Measurements from ENCODE around the gene TBC1D20. TPM values are rescaled to one million over a fixed set of nuclear protein-coding genes. Genes with fewer than 3 reads are reported as not detected.
A peak's percentile ranks its signal among the peaks of the same experiment; 100 is the strongest.
"Not testable (repeated sequence)": the region's sequence is repeated elsewhere in the genome, so short reads cannot be mapped to it uniquely, and the experiment has no call there.

Gene TBC1D20, protein sequence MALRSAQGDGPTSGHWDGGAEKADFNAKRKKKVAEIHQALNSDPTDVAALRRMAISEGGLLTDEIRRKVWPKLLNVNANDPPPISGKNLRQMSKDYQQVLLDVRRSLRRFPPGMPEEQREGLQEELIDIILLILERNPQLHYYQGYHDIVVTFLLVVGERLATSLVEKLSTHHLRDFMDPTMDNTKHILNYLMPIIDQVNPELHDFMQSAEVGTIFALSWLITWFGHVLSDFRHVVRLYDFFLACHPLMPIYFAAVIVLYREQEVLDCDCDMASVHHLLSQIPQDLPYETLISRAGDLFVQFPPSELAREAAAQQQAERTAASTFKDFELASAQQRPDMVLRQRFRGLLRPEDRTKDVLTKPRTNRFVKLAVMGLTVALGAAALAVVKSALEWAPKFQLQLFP
- total RNA-seq (10 to 100 TPM; 33.8 to 42.4 TPM), polyA plus RNA-seq (10 to 100 TPM; 15.7 to 20.6 TPM)
- long read RNA-seq, donor 1, full-length matches to known transcripts = 9 of 28 reads
- long read RNA-seq, donor 1, partial matches to known transcripts = 19 of 28 reads
- long read RNA-seq, donor 1, other reads (novel, unspliced or antisense) = 0 of 28 reads
- long read RNA-seq, donor 2, partial matches to known transcripts = 6 of 6 reads
- long read RNA-seq, donor 2, other reads (novel, unspliced or antisense) = 0 of 6 reads
- long read RNA-seq, donor 3, full-length matches to known transcripts = 4 of 13 reads
- long read RNA-seq, donor 3, partial matches to known transcripts = 9 of 13 reads
- long read RNA-seq, donor 3, other reads (novel, unspliced or antisense) = 0 of 13 reads
- long read RNA-seq, donor 4, full-length matches to known transcripts = 4 of 4 reads
- long read RNA-seq, donor 4, partial matches to known transcripts = 0 of 4 reads
- long read RNA-seq, donor 4, other reads (novel, unspliced or antisense) = 0 of 4 reads
- long read RNA-seq, donor 5, full-length matches to known transcripts = 10 of 10 reads
- long read RNA-seq, donor 5, partial matches to known transcripts = 0 of 10 reads
- long read RNA-seq, donor 5, other reads (novel, unspliced or antisense) = 0 of 10 reads

DNA sequence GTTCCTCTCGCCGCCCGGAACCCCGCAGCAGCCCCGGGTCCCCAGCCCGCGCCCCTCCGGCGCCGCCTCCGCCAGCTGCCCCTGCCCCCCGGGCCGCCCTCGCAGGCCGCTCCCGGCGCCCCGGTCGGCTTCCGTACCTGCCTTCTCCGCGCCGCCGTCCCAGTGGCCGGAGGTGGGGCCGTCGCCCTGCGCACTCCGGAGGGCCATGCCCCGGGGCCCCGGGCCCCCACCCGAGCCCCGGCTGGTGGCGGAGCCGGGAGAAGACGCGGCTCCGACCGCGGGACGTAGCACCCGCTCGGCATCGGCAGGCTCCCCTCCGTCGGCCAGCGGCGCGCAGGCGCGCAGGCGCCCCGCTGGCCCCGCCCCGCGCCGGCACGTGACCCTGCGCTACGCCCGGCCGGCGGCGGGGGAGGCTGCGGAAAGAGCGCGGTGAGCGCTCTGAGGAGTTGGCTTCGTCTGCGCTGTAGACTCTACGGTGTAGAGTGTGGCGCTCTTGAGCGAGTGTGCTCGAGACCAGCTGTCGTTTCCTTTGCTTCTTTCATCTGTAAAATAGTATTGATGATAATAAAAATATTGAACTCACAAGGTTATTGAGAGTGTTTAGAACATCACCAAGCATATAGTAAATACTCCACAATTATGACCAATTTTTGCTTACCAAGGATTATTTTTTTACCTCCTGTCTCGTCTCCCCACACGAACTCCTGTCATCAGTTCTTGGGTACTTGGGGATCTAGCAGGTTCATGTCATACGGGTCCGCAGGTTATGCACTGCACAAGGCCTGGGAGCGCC is at the start of gene TBC1D20:
TBC1D20 (minus strand) TSS at position 335 of the 793 bp plus-strand sequence; CDS start at position 207, 128 bp downstream.
- Histone ChIP-seq H3K27ac (ENCODE audit: low read depth in 1 of 2, low read length in 1 of 2) (peak within 1 kb of the TSS; percentile 95 to 99), H3K4me3 (peak within 1 kb of the TSS; percentile 94), H3K4me1 (ENCODE audit: control insufficient read depth in 5 of 5, insufficient read depth in 5 of 5, low read length in 5 of 5) (peaks cover 7 to 33% (median 12%) of the 10 kb centered on the region in 5 donors), H3K9ac (ENCODE audit: insufficient read depth in 1 of 2, low read length in 2 of 2) (peak within 1 kb of the TSS; percentile 86 to 97), H3K9me3 (ENCODE audit: control insufficient read depth in 4 of 4, insufficient read depth in 3 of 4, low read length in 3 of 4) (no peaks in the 10 kb centered on the region), H3K36me3 (ENCODE audit: control insufficient read depth in 4 of 4, insufficient read depth in 4 of 4, low read length in 4 of 4) (no peaks in the 10 kb centered on the region), H3K27me3 (ENCODE audit: control insufficient read depth in 3 of 3, insufficient read depth in 3 of 3, low read length in 2 of 3) (no peaks in the 10 kb centered on the region)
- TF ChIP-seq, protein P1, sequence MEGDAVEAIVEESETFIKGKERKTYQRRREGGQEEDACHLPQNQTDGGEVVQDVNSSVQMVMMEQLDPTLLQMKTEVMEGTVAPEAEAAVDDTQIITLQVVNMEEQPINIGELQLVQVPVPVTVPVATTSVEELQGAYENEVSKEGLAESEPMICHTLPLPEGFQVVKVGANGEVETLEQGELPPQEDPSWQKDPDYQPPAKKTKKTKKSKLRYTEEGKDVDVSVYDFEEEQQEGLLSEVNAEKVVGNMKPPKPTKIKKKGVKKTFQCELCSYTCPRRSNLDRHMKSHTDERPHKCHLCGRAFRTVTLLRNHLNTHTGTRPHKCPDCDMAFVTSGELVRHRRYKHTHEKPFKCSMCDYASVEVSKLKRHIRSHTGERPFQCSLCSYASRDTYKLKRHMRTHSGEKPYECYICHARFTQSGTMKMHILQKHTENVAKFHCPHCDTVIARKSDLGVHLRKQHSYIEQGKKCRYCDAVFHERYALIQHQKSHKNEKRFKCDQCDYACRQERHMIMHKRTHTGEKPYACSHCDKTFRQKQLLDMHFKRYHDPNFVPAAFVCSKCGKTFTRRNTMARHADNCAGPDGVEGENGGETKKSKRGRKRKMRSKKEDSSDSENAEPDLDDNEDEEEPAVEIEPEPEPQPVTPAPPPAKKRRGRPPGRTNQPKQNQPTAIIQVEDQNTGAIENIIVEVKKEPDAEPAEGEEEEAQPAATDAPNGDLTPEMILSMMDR (IDR thresholded peaks at IDR 0.05; ENCODE audit: control extremely low read depth, extremely low read depth) = peak; percentile 14
- ATAC-seq (ENCODE audit: insufficient read depth, low FRiP score) = peak; percentile 94
- WGBS, 2 donors = 1% methylated on average over 66 to 80 of the region's 80 CpGs
- peak; percentile 89 to 96 (median 92) for DNase-seq

DNA sequence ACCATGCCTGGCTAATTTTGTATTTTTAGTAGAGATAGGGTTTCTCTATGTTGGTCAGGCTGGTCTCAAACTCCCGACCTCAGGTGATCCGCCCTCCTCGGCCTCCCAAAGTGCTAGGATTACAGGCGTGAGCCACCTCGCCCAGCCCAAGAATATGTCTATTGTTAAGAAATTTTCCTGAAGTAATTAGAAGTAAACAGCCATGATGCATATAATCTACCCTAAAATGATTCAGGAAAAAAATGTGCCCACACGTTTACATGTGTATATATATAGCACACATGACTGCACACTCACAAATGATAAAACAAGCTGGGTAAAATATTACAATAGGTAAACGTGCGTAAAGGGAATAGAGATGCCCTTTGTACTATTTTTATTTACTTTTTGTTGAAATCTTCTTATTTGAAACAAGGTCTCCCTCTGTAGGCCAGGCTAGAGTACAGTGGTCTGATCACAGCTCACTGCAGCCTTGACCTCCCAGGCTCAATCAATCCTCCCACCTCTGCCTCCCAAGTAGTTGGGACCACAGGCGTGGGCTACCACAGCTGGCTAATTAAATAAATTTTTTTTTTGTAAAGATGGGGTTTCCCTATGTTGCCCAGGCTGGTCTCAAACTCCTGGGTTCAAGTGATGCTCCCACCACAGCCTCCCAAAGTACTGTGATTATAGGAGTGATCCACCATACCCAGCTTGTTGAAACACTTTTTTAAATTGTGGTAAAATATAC is 48.2 kb upstream of the TBC1D20 start:
- H3K27ac ChIP-seq (ENCODE audit: low read depth in 1 of 2, low read length in 1 of 2); DNase-seq; H3K27me3 ChIP-seq (ENCODE audit: control insufficient read depth in 3 of 3, insufficient read depth in 3 of 3, low read length in 2 of 3); H3K9ac ChIP-seq (ENCODE audit: insufficient read depth in 1 of 2, low read length in 2 of 2); H3K4me3 ChIP-seq; ATAC-seq (ENCODE audit: insufficient read depth, low FRiP score); H3K9me3 ChIP-seq (ENCODE audit: control insufficient read depth in 4 of 4, insufficient read depth in 3 of 4, low read length in 3 of 4): not testable (repeated sequence)
- Histone ChIP-seq H3K4me1 (ENCODE audit: control insufficient read depth in 5 of 5, insufficient read depth in 5 of 5, low read length in 5 of 5) (peaks cover 0 to 38% (median 7%) of the 10 kb centered on the region in 5 donors), H3K36me3 (ENCODE audit: control insufficient read depth in 4 of 4, insufficient read depth in 4 of 4, low read length in 4 of 4) (peaks cover 0 to 16% (median 12%) of the 10 kb centered on the region in 4 donors)
- WGBS, 2 donors = 89 to 90% methylated on average over 9 of the region's 9 CpGs

DNA sequence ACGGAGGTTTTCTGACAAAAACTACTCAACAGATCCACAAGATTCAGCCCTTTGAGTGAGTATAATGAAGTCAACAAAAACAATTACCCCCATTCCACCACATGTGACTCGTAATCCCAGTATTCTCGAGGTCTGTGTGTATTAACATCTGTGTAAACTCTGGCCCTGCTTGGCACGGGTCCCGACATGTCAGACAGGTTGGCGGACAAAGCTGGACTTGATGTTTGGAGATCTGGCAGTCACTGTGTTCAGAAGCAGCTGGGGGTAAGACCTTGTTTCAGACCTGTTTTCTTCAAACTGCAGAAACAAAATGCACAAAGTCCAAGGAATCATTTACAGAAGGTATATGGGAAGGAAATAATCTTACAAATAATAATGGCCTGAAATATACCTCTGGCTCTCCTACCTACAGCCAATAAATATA is 46.0 kb upstream of the TBC1D20 start:
- H3K27ac ChIP-seq (ENCODE audit: low read depth in 1 of 2, low read length in 1 of 2); ATAC-seq (ENCODE audit: insufficient read depth, low FRiP score); H3K27me3 ChIP-seq (ENCODE audit: control insufficient read depth in 3 of 3, insufficient read depth in 3 of 3, low read length in 2 of 3); DNase-seq; H3K4me3 ChIP-seq; H3K9ac ChIP-seq (ENCODE audit: insufficient read depth in 1 of 2, low read length in 2 of 2); H3K9me3 ChIP-seq (ENCODE audit: control insufficient read depth in 4 of 4, insufficient read depth in 3 of 4, low read length in 3 of 4): not testable (repeated sequence)
- Histone ChIP-seq H3K4me1 (ENCODE audit: control insufficient read depth in 5 of 5, insufficient read depth in 5 of 5, low read length in 5 of 5) (peaks cover 0 to 25% (median 7%) of the 10 kb centered on the region in 5 donors), H3K36me3 (ENCODE audit: control insufficient read depth in 4 of 4, insufficient read depth in 4 of 4, low read length in 4 of 4) (peaks cover 5 to 22% (median 16%) of the 10 kb centered on the region in 4 donors)
- 57 to 81% methylated on average over 4 to 6 of the region's 6 CpGs for WGBS, 2 donors

Measured in lung (tissue), 16 donors.